Ishikawa (cell line): Measurements from ENCODE around the gene GNG12.

Source experiments
- CEBPB ChIP-seq: IDR thresholded peaks from 2 replicates; pipeline ENCODE4 v1.6.1; 2012
- CREB1 ChIP-seq: IDR thresholded peaks from 2 replicates; pipeline ENCODE4 v1.6.1; 2012; ENCODE audit warnings: low read depth
- EGR1 ChIP-seq: IDR thresholded peaks from 2 replicates; pipeline ENCODE4 v1.6.1; 2012
- EP300 ChIP-seq: IDR thresholded peaks from 2 replicates; pipeline ENCODE4 v1.6.1; 2012; ENCODE audit warnings: borderline replicate concordance
- FOXM1 ChIP-seq: IDR thresholded peaks from 2 replicates; pipeline ENCODE4 v1.6.1; 2012; ENCODE audit warnings: low read depth, borderline replicate concordance
- NFIC ChIP-seq: IDR thresholded peaks from 2 replicates; pipeline ENCODE4 v1.6.1; 2012
- RAD21 ChIP-seq: IDR thresholded peaks from 2 replicates; pipeline ENCODE4 v1.6.1; 2012; ENCODE audit warnings: low read depth
- TAF1 ChIP-seq: IDR thresholded peaks from 2 replicates; pipeline ENCODE4 v1.6.1; 2012; ENCODE audit warnings: low read depth, mild to moderate bottlenecking
- TCF12 ChIP-seq: IDR thresholded peaks from 2 replicates; pipeline ENCODE4 v1.6.1; 2012; ENCODE audit warnings: low read depth
- TEAD4 ChIP-seq: IDR thresholded peaks from 2 replicates; pipeline ENCODE4 v1.6.1; 2012
- YY1 ChIP-seq: IDR thresholded peaks from 2 replicates; pipeline ENCODE4 v1.6.1; 2012; ENCODE audit warnings: low read depth
- ZBTB7A ChIP-seq: IDR thresholded peaks from 2 replicates; pipeline ENCODE4 v1.6.1; 2012; ENCODE audit warnings: low read depth
- TF ChIP-seq, protein P1 (sequence below): IDR thresholded peaks from 2 replicates; pipeline ENCODE4 v1.6.1; 2012
- TF ChIP-seq, protein P2 (sequence below): IDR thresholded peaks from 2 replicates; pipeline ENCODE4 v1.6.1; 2012
- TF ChIP-seq, protein P3 (sequence below): IDR thresholded peaks from 2 replicates; pipeline ENCODE4 v1.6.1; 2012; ENCODE audit warnings: low read depth, mild to moderate bottlenecking

GNG12 gene

DNA sequence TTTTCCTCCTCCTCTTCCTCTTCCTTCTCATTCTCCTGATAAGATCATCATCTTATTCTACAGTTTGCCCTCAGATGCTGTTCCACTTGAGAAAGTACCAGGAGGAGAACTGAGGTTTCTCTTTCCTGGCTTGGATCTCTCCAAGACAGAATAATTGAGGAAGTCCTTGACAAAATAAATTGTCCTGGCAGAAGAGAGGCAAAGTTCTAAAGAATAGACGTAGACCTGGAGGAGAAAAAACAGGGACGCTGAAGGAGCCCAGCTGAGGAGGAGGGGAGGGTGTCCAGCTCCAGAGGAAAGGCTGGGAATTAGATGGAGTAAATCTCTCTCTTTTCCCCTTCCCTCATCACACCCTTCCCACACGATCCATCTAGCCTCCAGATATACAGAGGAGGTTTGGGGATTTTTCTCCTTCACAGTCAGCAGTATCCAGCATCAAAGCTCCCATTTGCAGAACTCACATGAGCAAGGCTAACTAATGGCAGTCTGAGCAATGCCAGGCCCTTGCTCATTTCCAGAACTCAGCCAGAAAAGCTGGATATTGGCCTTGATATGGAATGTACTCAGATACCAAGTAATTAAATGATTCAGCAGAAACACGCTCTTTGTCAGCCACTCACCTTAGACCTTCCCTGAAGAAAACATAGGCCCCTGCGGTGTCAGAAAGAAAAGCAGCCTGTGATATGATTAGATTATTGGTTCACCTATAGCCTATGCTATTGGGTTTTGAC lies 5.1 kb upstream of the GNG12 start:
- TF ChIP-seq RAD21 (no peak), NFIC (no peak), TEAD4 (no peak), TAF1 (no peak), CEBPB (no peak), EP300 (no peak), TCF12 (no peak), CREB1 (no peak), EGR1 (no peak), FOXM1 (no peak)

DNA sequence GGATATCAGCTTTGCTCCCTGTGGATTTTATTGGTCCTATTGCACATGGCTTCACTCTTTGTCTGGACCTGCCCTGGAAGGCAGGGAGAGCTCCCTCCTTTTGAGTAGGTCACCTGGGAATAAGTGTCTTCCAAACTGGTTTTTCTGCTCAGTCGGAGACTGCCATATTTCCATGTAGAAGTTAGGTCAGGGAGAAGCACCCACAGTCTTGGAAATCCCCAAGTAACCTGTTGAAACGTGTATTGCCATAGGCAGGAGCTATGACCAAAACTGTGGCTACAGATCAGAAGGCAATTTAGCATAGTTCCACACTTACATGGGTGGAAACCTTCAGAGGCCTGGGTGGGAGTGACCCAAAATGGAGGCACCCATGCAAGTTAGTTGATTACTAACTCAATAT lies 3.5 kb upstream of the GNG12 start:
- TF ChIP-seq RAD21 (no peak), FOXM1 (no peak), TAF1 (no peak), CREB1 (no peak), EGR1 (no peak), YY1 (no peak)
- TF ChIP-seq, protein P1, sequence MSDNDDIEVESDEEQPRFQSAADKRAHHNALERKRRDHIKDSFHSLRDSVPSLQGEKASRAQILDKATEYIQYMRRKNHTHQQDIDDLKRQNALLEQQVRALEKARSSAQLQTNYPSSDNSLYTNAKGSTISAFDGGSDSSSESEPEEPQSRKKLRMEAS, result no peak
- TF ChIP-seq, protein P2, sequence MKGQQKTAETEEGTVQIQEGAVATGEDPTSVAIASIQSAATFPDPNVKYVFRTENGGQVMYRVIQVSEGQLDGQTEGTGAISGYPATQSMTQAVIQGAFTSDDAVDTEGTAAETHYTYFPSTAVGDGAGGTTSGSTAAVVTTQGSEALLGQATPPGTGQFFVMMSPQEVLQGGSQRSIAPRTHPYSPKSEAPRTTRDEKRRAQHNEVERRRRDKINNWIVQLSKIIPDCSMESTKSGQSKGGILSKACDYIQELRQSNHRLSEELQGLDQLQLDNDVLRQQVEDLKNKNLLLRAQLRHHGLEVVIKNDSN, result no peak

DNA sequence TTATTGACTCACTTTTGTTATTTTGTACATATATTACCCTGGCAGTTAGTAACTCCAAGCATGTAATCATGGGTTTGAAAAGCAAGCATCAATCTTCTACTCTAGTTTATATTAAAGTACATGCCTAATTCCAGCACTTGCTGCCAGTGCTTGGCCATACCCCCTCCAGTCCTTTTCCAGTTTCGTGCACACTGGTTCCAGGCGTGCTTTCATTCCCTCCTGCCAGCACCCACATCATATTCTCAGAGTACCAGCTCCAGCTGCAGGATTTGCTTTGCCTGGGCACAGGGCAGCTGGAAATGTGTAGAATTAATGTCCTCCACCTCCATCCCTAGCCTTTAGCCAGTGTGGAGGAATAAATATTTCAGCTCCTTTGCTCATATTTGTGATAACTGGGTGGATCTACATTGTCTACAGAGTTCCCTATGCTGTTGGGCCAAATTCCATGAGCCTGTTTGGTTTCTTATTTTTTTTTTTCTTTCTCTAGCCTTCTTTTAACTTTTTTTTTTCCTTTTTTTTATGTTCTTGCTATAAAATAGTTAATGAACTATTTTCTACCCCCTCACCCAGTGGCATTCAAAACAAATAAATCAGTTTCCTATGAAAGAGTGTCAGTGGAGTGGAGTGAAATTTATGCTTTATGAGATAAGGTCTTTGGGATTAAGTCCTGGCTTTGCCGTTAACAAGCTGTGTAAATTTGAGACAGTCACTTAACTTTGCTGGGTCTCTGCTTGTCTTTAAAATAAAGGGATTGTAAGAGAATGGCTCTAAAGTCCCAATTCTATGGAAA lies 2.6 kb upstream of the GNG12 start:
- TF ChIP-seq TEAD4, result no peak
- TF ChIP-seq, protein P1, result no peak
- TF ChIP-seq YY1, result no peak
- no peak for TF ChIP-seq EGR1
- TF ChIP-seq FOXM1, result no peak
- TF ChIP-seq, protein P2, result no peak

DNA sequence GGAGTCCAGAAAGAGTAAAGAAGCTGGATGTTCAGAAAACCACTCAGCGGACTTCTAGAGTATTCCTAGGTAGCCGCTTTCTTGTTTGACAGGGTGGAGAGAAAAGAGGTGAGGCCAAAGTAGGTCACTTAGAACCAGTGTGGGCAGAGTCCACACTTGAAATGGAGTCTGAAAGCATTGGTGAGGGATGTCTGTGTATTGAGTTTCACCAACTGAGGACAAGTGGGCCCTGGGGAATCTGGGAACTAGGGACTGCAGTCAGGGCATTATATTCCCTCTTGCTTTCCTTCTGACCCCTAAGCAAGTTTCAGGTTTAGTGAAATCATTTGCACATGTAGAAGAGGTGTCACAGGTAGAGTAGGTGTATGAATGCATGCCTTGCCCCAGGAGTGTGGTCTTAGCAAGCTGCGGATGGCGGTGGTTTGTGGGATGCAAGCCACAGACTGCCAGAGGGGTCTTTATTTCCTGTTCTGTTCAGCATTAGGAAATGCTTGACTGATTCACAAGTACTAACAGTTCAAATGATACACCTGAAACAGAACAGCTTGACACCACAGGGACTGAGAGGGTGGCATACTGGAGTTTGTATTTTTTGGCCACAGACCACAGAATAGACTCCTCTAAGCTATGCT lies 1.1 kb upstream of the GNG12 start:
- TF ChIP-seq, protein P3, sequence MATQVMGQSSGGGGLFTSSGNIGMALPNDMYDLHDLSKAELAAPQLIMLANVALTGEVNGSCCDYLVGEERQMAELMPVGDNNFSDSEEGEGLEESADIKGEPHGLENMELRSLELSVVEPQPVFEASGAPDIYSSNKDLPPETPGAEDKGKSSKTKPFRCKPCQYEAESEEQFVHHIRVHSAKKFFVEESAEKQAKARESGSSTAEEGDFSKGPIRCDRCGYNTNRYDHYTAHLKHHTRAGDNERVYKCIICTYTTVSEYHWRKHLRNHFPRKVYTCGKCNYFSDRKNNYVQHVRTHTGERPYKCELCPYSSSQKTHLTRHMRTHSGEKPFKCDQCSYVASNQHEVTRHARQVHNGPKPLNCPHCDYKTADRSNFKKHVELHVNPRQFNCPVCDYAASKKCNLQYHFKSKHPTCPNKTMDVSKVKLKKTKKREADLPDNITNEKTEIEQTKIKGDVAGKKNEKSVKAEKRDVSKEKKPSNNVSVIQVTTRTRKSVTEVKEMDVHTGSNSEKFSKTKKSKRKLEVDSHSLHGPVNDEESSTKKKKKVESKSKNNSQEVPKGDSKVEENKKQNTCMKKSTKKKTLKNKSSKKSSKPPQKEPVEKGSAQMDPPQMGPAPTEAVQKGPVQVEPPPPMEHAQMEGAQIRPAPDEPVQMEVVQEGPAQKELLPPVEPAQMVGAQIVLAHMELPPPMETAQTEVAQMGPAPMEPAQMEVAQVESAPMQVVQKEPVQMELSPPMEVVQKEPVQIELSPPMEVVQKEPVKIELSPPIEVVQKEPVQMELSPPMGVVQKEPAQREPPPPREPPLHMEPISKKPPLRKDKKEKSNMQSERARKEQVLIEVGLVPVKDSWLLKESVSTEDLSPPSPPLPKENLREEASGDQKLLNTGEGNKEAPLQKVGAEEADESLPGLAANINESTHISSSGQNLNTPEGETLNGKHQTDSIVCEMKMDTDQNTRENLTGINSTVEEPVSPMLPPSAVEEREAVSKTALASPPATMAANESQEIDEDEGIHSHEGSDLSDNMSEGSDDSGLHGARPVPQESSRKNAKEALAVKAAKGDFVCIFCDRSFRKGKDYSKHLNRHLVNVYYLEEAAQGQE, result no peak
- no peak for TF ChIP-seq TEAD4
- no peak for TF ChIP-seq EGR1
- no peak for TF ChIP-seq TAF1
- TF ChIP-seq TCF12, result no peak
- no peak for TF ChIP-seq CREB1

DNA sequence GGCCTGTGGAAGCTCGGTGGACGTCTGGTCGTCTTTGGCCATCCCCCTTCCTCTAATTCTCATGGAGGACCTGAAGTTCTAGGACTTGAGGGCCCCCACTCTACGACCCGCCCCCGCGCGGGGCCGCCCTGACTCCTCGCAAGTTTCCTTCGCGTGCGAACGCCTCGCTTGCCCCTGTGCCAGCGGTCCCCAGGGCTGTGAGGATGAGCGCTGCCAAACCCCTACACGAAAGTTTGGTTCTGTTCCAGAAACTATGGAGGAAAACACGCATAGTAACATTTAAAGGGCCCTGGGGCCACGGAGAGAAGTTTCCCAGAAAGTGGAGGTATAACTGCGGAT lies 304 bp upstream of the GNG12 start:
- no peak for TF ChIP-seq TEAD4
- TF ChIP-seq, protein P1, result no peak

DNA sequence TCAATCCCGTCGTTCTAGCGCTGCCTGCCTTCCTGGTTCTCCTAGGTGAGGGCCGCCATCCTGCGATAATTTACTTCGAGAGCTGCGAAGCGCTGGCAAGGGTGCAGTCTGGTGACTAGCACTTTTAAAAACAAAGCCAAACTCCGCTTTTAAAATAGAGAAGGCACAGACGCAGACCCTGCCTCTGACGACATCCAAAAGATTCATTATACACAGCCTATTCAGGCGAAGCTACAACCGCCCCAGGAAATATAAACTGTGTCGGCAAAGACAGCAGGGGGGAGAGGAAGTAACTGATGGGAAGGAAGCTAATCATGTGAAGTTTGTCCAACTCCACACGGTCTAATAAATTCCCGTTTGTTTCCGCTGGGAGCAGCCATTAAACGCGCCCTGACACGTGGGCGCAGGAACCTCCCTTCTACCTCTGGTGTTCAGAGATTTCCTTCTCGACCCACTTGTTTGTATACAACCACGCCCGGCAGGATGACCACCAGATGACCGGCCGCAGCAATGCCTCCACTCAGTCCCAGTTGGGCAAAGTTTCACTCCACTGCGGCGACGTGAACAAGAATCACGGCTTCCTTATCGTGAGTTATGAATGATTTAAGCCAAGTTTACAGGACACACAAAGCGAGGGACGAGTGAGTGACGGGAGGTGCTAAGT lies 1.3 kb downstream of the GNG12 start:
- TF ChIP-seq CEBPB (no peak), ZBTB7A (no peak), TEAD4 (0 out of 2 replicates have a peak, but pooled peaks have one; percentile 32), TAF1 (no peak), TCF12 (no peak), RAD21 (no peak; the same call in 1 of the 2 replicates), EP300 (no peak), NFIC (peak; percentile 37; the same call in 1 of the 2 replicates), FOXM1 (no peak), CREB1 (no peak), EGR1 (no peak; the same call in 1 of the 2 replicates), YY1 (peak; percentile 81)
- TF ChIP-seq, protein P1, result peak; percentile 95
- TF ChIP-seq, protein P2, result peak; percentile 80
- TF ChIP-seq, protein P3, result no peak
